Left lung (tissue), 14 donors: ENCODE results near the gene CD48. TPM values are rescaled to one million over a fixed set of nuclear protein-coding genes. Genes with fewer than 3 reads are reported as not detected.

Experiments
- ATAC-seq: fragments of 200-7000 bp; cut with Tn5 transposase; one replicate; pipeline ENCODE4 v1.9.1; 2020; ENCODE audit warnings: moderate library complexity
- DNase-seq, 4 donors: peaks; one replicate each; pipeline ENCODE4 v3.0.0-alpha.2; 2013 to 2020
- H3K27ac ChIP-seq, 2 donors: fragments of 200-600 bp; sonication (generic) in 1 of 2; one replicate each; pipeline versions ENCODE4 v1.5.0 to v1.8.0; 2020 to 2021
- H3K27me3 ChIP-seq, 2 donors: fragments of 200-600 bp; sonication (generic) in 1 of 2; one replicate each; pipeline versions ENCODE4 v1.5.0 to v1.8.0; 2020 to 2021
- H3K36me3 ChIP-seq, 2 donors: fragments of 200-600 bp; sonication (generic) in 1 of 2; one replicate each; pipeline versions ENCODE4 v1.5.0 to v1.8.0; 2020 to 2021
- H3K4me1 ChIP-seq, 2 donors: fragments of 200-600 bp; one replicate each; pipeline ENCODE4 v1.8.0; 2021
- H3K4me3 ChIP-seq, 2 donors: fragments of 200-600 bp; sonication (generic) in 1 of 2; one replicate each; pipeline versions ENCODE4 v1.5.0 to v1.8.0; 2020 to 2021; ENCODE audit warnings: mild to moderate bottlenecking in 1 of 2
- H3K9me3 ChIP-seq, 2 donors: fragments of 200-600 bp; sonication (generic) in 1 of 2; one replicate each; pipeline versions ENCODE4 v1.5.0 to v1.8.0; 2020 to 2021
- intact Hi-C, 2 donors: fragments of 100-400 bp; cut with DNase I; formaldehyde crosslinking; loops; one replicate each; pipeline versions ENCODE4 v1.11.2 to v1.14.2; 2022
- long read RNA-seq, 12 donors: library from polyadenylated mRNA in 2 of 12; unstranded in 2 of 12; transcript quantifications; one replicate each; pipeline ENCODE4 v2.0.0 and lab custom pipeline, GENCODE V29; 2019 to 2026
- polyA plus RNA-seq, 6 donors: library from polyadenylated mRNA; unstranded; fragments of 120-200 nt; gene quantifications; one replicate each; pipeline ENCODE4 v1.2.1, GENCODE V29; 2013; ENCODE audit not compliant: insufficient read length in 6 of 6
- total RNA-seq, 2 donors: library from RNA; stranded (reverse); fragmentation: NEBNext Ultra II Directional; extraction: Animal tissue kit (Norgen Biotek cat#: 25700); gene quantifications; one replicate each; pipeline ENCODE4 v1.2.1, GENCODE V29; 2021
- TF ChIP-seq, protein P1 (sequence below), 2 donors: fragments of 200-600 bp; sonication (generic) in 1 of 2; IDR thresholded peaks; one replicate each; pipeline versions ENCODE4 v1.5.0 to v1.8.0; 2021; ENCODE audit warnings: antibody characterized with exemption in 2 of 2
- donor health status: DM: no; HTN: yes; CAD: no.
- donor health status: DM: no; HTN: no; CAD: no.

CD48 gene, protein sequence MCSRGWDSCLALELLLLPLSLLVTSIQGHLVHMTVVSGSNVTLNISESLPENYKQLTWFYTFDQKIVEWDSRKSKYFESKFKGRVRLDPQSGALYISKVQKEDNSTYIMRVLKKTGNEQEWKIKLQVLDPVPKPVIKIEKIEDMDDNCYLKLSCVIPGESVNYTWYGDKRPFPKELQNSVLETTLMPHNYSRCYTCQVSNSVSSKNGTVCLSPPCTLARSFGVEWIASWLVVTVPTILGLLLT
- total RNA-seq = 10 to 100 TPM in 1 of 2 donors, 1 to 10 TPM in 1; 9.9 to 35.5 TPM
- 10 to 100 TPM in 1 of 6 donors, 1 to 10 TPM in 5; 5.8 to 10.3 (median 6.9) TPM for polyA plus RNA-seq
- long read RNA-seq, donor 1, transcript CD48-201 (2 exons, 1,793 nt) = minor isoform, 5 of 20 reads
- long read RNA-seq, donor 1, transcript CD48-202 (4 exons, 1,126 nt) = major isoform, 12 of 20 reads
- long read RNA-seq, donor 1, partial matches to known transcripts = 0 of 20 reads
- long read RNA-seq, donor 1, other reads (novel, unspliced or antisense) = 0 of 20 reads
- long read RNA-seq, donor 2, transcript CD48-202 (4 exons, 1,126 nt) = major isoform, 6 of 11 reads
- long read RNA-seq, donor 2, transcript CD48-201 (2 exons, 1,793 nt) = minor isoform, 5 of 11 reads
- long read RNA-seq, donor 2, partial matches to known transcripts = 0 of 11 reads
- long read RNA-seq, donor 2, other reads (novel, unspliced or antisense) = 0 of 11 reads
- long read RNA-seq, donor 3, partial matches to known transcripts = 0 of 8 reads
- long read RNA-seq, donor 3, other reads (novel, unspliced or antisense) = 0 of 8 reads
- long read RNA-seq, donor 4, transcript CD48-202 (4 exons, 1,126 nt) = major isoform, 14 of 14 reads
- long read RNA-seq, donor 4, partial matches to known transcripts = 0 of 14 reads
- long read RNA-seq, donor 4, other reads (novel, unspliced or antisense) = 0 of 14 reads
- long read RNA-seq, donor 5, transcript CD48-202 (4 exons, 1,126 nt) = major isoform, 8 of 13 reads
- long read RNA-seq, donor 5, partial matches to known transcripts = 0 of 13 reads
- long read RNA-seq, donor 5, other reads (novel, unspliced or antisense) = 0 of 13 reads
- long read RNA-seq, donor 6, transcript CD48-202 (4 exons, 1,126 nt) = major isoform, 6 of 9 reads
- long read RNA-seq, donor 6, partial matches to known transcripts = 0 of 9 reads
- long read RNA-seq, donor 6, other reads (novel, unspliced or antisense) = 0 of 9 reads
- long read RNA-seq, donor 7, partial matches to known transcripts = 0 of 4 reads
- long read RNA-seq, donor 7, other reads (novel, unspliced or antisense) = 0 of 4 reads
- long read RNA-seq, donor 8, partial matches to known transcripts = 0 of 1 reads
- long read RNA-seq, donor 8, other reads (novel, unspliced or antisense) = 0 of 1 reads
- long read RNA-seq, donor 9 = 0 reads
- long read RNA-seq, donor 10, transcript CD48-202 (4 exons, 1,126 nt) = major isoform, 24 of 24 reads
- long read RNA-seq, donor 10, partial matches to known transcripts = 0 of 24 reads
- long read RNA-seq, donor 10, other reads (novel, unspliced or antisense) = 0 of 24 reads
- long read RNA-seq, donor 11, partial matches to known transcripts = 0 of 1 reads
- long read RNA-seq, donor 11, other reads (novel, unspliced or antisense) = 0 of 1 reads
- long read RNA-seq, donor 12, transcript CD48-202 (4 exons, 1,126 nt) = major isoform, 5 of 8 reads
- long read RNA-seq, donor 12, partial matches to known transcripts = 0 of 8 reads
- long read RNA-seq, donor 12, other reads (novel, unspliced or antisense) = 0 of 8 reads

DNA sequence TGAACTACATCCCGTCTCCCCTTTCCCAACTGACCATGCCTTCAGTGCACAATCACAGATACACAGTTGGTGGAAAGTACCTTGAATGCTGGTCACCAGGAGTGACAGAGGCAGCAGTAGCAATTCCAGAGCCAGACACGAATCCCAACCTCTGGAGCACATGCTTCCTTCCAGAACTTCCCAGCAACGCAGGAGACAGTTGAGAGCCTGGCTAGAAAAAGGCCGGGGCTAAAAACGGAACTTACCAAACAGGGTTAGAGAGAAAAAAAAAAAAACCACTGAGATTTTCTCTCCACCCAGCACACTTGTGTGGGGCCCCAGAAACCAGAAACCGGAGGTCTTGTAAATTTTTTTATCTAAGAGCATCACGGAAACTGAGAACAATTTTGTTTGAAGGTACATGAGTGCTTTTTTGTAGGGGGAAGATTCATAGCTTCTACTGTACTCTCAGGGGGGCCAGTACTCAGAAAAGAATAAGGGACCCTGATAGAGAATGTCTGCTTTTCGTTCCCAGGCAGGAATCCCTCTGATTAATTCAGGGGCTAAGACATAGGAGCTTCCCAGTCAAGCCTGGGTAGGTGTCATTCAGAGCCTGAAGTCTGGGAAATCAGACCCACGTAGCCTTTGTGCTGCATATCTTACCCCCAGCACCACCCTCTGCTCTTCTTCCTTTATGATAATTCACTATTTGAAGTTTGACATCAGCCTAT is at the start of gene CD48:
CD48 (minus strand) TSS at position 221 of the 710 bp plus-strand sequence; CDS start at position 162, 59 bp downstream.
- TF ChIP-seq, protein P1, sequence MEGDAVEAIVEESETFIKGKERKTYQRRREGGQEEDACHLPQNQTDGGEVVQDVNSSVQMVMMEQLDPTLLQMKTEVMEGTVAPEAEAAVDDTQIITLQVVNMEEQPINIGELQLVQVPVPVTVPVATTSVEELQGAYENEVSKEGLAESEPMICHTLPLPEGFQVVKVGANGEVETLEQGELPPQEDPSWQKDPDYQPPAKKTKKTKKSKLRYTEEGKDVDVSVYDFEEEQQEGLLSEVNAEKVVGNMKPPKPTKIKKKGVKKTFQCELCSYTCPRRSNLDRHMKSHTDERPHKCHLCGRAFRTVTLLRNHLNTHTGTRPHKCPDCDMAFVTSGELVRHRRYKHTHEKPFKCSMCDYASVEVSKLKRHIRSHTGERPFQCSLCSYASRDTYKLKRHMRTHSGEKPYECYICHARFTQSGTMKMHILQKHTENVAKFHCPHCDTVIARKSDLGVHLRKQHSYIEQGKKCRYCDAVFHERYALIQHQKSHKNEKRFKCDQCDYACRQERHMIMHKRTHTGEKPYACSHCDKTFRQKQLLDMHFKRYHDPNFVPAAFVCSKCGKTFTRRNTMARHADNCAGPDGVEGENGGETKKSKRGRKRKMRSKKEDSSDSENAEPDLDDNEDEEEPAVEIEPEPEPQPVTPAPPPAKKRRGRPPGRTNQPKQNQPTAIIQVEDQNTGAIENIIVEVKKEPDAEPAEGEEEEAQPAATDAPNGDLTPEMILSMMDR (IDR thresholded peaks at IDR 0.05) = no peak
- Histone ChIP-seq H3K27ac (peak within 1 kb of the TSS; percentile 30 to 88), H3K4me3 (peak within 1 kb of the TSS; percentile 6 to 58), H3K36me3 (no peaks in the 10 kb centered on the region), H3K9me3 (no peaks in the 10 kb centered on the region), H3K4me1 (peaks cover 0 to 48% of the 10 kb centered on the region in 2 donors), H3K27me3 (peaks cover 0 to 6% of the 10 kb centered on the region in 2 donors)
- intact Hi-C loops = no loop called here
- DNase-seq (peak in 1 of 4 donors; percentile 35), ATAC-seq (peak; percentile 49)

DNA sequence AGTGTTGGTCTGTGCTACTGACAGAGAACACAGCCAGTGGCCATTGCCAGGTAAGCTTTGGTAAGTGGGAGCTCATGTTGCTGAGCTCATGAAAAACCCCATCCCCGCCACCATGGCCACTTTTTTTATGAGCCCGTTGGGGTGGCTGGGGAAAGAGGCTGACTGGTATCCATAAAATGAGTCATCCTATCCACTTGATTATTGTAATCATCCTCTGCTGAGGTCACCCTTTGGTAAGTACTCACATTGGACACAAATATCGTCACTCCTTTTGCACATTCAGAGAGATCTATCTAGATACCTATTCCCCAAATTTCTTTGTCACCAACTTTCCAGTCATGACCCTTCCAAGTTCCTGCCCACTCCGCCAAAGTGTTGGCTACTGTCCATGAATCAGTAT is 49.4 kb upstream of the CD48 start:
- intact Hi-C loops = no loop called here
- Histone ChIP-seq H3K9me3 (no peaks in the 10 kb centered on the region), H3K4me1 (no peaks in the 10 kb centered on the region), H3K36me3 (no peaks in the 10 kb centered on the region), H3K27me3 (no peaks in the 10 kb centered on the region), H3K4me3 (no peak overlapping the region), H3K27ac (no peak overlapping the region)
- ATAC-seq (no peak), DNase-seq (no peak)
- TF ChIP-seq, protein P1 (IDR thresholded peaks at IDR 0.05) = no peak

GRCh38 chr1:160759740-160760139 is 48.1 kb upstream of the CD48 start:
- no peaks in the 10 kb centered on the region for H3K9me3 ChIP-seq
- TF ChIP-seq, protein P1 (IDR thresholded peaks at IDR 0.05) = no peak
- H3K36me3 ChIP-seq = no peaks in the 10 kb centered on the region
- H3K4me3 ChIP-seq = no peak overlapping the region
- no peaks in the 10 kb centered on the region for H3K4me1 ChIP-seq
- ATAC-seq = no peak
- no peaks in the 10 kb centered on the region for H3K27me3 ChIP-seq
- intact Hi-C loops = no loop called here
- DNase-seq = no peak
- H3K27ac ChIP-seq = no peak overlapping the region

DNA sequence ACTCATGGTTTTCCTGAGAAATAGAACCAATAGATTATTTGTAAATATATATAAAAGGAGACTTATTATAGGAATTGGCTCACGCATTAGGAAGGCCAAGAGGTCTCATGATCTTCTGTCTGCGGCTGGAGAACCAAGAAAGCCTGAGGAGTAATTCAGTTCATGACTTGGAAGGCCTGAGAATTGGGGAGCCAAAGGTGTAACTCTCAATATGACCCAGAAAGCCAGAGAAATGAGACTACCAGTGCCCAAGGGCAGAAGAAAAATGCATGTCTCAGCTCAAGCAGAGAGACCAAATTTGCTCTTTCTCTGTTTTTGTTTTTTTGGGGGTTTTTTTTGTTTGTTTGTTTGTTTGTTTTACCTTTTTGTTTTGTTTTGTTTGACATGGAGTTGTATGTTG is 46.9 kb upstream of the CD48 start:
- no peak overlapping the region for H3K27ac ChIP-seq
- TF ChIP-seq, protein P1 (IDR thresholded peaks at IDR 0.05) = no peak

More for the DNA sequence above, 46.9 kb upstream of the CD48 start:
- Histone ChIP-seq H3K36me3 (peaks cover 0 to 2% of the 10 kb centered on the region in 2 donors), H3K4me3 (no peak overlapping the region), H3K27me3 (no peaks in the 10 kb centered on the region), H3K4me1 (no peaks in the 10 kb centered on the region), H3K9me3 (no peaks in the 10 kb centered on the region)
- DNase-seq (no peak), ATAC-seq (no peak)
- intact Hi-C loops = no loop called here
